Measurements from ENCODE around the gene MRPL55. TPM values are rescaled to one million over a fixed set of nuclear protein-coding genes. Genes with fewer than 3 reads are reported as not detected.
A peak's percentile ranks its signal among the peaks of the same experiment; 100 is the strongest.

Gene MRPL55
- total RNA-seq, 1 experiment from 2014 or later = 60.4 TPM

DNA sequence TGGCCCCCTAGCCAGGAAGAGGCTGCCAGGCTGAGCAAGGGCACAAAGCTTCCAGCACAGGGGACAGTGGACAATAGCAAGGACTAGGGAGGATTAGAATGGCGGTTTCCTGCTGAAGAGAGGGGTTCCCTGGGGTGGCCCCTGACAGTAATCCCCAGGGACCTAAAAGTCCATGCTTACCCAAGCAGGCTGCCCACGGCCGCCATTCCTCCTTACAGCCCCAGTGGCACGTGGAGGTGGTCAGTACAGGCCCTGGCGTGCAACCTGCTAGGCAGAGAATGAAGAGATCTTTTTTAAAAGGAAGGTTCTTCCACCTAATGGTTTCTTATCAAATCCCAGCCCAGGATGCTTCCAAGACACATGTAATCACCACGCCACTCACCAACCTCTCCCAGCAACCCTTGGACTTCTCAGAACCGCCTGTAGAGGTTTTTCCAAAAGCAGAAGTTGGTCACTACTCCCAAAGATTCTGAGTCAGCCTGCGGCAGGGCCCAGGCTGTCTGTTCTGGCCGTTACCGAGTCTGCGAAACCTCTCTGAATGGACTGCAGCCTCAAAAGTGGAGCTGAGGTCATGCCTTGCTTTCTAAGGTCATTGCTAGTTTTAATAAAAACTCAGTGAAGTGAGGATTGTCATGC, 926 bp downstream of the MRPL55 start:
- no peak for DNase-seq (ENCODE audit: low spot score)
- TF ChIP-seq, protein P1, sequence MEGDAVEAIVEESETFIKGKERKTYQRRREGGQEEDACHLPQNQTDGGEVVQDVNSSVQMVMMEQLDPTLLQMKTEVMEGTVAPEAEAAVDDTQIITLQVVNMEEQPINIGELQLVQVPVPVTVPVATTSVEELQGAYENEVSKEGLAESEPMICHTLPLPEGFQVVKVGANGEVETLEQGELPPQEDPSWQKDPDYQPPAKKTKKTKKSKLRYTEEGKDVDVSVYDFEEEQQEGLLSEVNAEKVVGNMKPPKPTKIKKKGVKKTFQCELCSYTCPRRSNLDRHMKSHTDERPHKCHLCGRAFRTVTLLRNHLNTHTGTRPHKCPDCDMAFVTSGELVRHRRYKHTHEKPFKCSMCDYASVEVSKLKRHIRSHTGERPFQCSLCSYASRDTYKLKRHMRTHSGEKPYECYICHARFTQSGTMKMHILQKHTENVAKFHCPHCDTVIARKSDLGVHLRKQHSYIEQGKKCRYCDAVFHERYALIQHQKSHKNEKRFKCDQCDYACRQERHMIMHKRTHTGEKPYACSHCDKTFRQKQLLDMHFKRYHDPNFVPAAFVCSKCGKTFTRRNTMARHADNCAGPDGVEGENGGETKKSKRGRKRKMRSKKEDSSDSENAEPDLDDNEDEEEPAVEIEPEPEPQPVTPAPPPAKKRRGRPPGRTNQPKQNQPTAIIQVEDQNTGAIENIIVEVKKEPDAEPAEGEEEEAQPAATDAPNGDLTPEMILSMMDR (conservative IDR thresholded peaks at IDR 0.05; ENCODE audit: low read depth, low read length) = no peak
- no peak for TF ChIP-seq EZH2 (IDR thresholded peaks at IDR 0.05; ENCODE audit: borderline replicate concordance, low read depth, low read length, poor library complexity, severe bottlenecking)
- peaks cover 11% of the 10 kb centered on the region for H3K4me1 ChIP-seq (ENCODE audit: insufficient read depth, low read length, poor library complexity, severe bottlenecking)
- intact Hi-C loops (cut with micrococcal nuclease; ENCODE audit: unreplicated experiment) = no loop called here
- TSS peak; percentile 76 for BruUV-seq (replicated peaks)
- H3K27ac ChIP-seq (ENCODE audit: low read depth, low read length, poor library complexity, severe bottlenecking) = peak overlapping the region; percentile 84
- peak overlapping the region; percentile 87 for H3K4me3 ChIP-seq (ENCODE audit: low read depth, low read length, poor library complexity, severe bottlenecking)
- H3K27me3 ChIP-seq (replicated peaks; ENCODE audit: insufficient read depth, low read depth, low read length, poor library complexity) = no peaks in the 10 kb centered on the region
- H3K36me3 ChIP-seq (ENCODE audit: insufficient read depth, low read length, poor library complexity, severe bottlenecking) = peaks cover 9% of the 10 kb centered on the region
- H3K9me3 ChIP-seq (ENCODE audit: low read depth, low read length, poor library complexity, severe bottlenecking) = no peaks in the 10 kb centered on the region
- CTCF ChIA-PET = no interaction called here
- POLR2A ChIA-PET (ENCODE audit: low non-redundant PET) = no interaction called here

DNA sequence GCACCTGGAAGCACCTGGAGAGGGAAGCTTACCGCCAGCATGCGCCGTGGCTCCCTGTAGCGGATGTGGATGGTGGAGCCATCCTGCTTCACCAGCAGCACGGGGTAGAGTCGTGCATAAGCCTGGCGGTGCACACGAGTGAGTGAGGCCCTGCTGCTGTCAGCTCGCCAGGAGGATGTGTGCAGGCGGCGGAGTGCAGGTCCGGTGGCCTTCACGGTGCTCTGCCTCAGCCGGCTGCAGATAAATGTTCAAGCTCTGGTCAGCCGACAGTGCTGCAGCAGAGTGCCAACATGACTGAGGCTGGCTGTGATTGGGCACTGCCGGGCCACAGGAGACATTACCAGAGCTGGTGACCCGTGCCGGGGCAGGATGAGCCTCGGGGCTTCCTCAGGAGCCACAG, 1.5 kb downstream of the MRPL55 start:
- no peak for DNase-seq (ENCODE audit: low spot score)
- Histone ChIP-seq H3K27ac (ENCODE audit: low read depth, low read length, poor library complexity, severe bottlenecking) (no peak overlapping the region), H3K4me3 (ENCODE audit: low read depth, low read length, poor library complexity, severe bottlenecking) (no peak overlapping the region), H3K4me1 (ENCODE audit: insufficient read depth, low read length, poor library complexity, severe bottlenecking) (peaks cover 11% of the 10 kb centered on the region), H3K27me3 (replicated peaks; ENCODE audit: insufficient read depth, low read depth, low read length, poor library complexity) (no peaks in the 10 kb centered on the region), H3K9me3 (ENCODE audit: low read depth, low read length, poor library complexity, severe bottlenecking) (no peaks in the 10 kb centered on the region), H3K36me3 (ENCODE audit: insufficient read depth, low read length, poor library complexity, severe bottlenecking) (peaks cover 9% of the 10 kb centered on the region)
- POLR2A ChIA-PET (ENCODE audit: low non-redundant PET) = no interaction called here
- TF ChIP-seq, protein P1 (conservative IDR thresholded peaks at IDR 0.05; ENCODE audit: low read depth, low read length) = no peak
- no peak for TF ChIP-seq EZH2 (IDR thresholded peaks at IDR 0.05; ENCODE audit: borderline replicate concordance, low read depth, low read length, poor library complexity, severe bottlenecking)
- CTCF ChIA-PET = no interaction called here
- BruUV-seq (replicated peaks) = no TSS peak
- intact Hi-C loops (cut with micrococcal nuclease; ENCODE audit: unreplicated experiment) = no loop called here

DNA sequence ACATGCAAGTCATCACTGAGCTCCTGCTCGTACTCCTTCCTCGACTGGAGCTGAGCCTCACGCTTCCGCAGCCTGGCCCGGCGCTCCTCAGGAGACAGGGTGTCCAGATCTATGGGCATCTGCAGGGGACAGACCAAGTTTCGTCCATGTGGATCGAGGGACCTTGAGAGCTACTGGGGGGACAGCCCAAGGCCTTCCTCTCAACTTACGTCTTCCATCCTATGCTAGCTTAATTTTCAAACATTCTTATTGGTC, 2.4 kb downstream of the MRPL55 start:
- H3K27me3 ChIP-seq (replicated peaks; ENCODE audit: insufficient read depth, low read depth, low read length, poor library complexity) = no peaks in the 10 kb centered on the region
- peaks cover 9% of the 10 kb centered on the region for H3K36me3 ChIP-seq (ENCODE audit: insufficient read depth, low read length, poor library complexity, severe bottlenecking)
- TF ChIP-seq, protein P1 (conservative IDR thresholded peaks at IDR 0.05; ENCODE audit: low read depth, low read length) = no peak
- TF ChIP-seq EZH2 (IDR thresholded peaks at IDR 0.05; ENCODE audit: borderline replicate concordance, low read depth, low read length, poor library complexity, severe bottlenecking) = no peak
- ChIA-PET CTCF (no interaction called here), POLR2A (ENCODE audit: low non-redundant PET) (no interaction called here)
- intact Hi-C loops (cut with micrococcal nuclease; ENCODE audit: unreplicated experiment) = no loop called here
- H3K27ac ChIP-seq (ENCODE audit: low read depth, low read length, poor library complexity, severe bottlenecking) = no peak overlapping the region
- H3K9me3 ChIP-seq (ENCODE audit: low read depth, low read length, poor library complexity, severe bottlenecking) = no peaks in the 10 kb centered on the region
- no peak for DNase-seq (ENCODE audit: low spot score)
- BruUV-seq (replicated peaks) = no TSS peak
- no peak overlapping the region for H3K4me3 ChIP-seq (ENCODE audit: low read depth, low read length, poor library complexity, severe bottlenecking)
- H3K4me1 ChIP-seq (ENCODE audit: insufficient read depth, low read length, poor library complexity, severe bottlenecking) = peaks cover 11% of the 10 kb centered on the region

All from A673 (cell line).